Measurements from ENCODE around the gene SYNDIG1.

The SYNDIG1 gene

DNA sequence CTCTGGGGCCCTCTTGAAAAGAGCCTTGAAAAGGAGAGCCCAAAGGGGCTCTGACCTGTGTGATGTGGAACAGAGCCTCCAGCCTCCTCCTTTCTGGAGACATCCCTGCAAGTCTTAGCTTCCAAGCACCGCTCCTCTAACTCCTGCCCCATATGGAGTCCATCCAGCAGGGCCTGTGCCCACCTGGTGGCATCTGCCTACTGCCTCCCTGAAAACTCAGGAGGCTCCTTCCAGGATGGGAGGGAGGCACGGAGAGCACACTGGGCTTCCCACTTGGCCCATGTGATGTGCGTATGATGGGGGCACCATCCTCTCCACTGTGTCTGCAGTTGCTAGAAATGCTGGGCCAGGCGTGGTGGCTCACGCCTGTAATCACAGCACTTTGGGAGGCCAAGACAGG, 98.1 kb downstream of the SYNDIG1 start:
- no peak for DNase-seq (ENCODE audit: low read depth)

DNA sequence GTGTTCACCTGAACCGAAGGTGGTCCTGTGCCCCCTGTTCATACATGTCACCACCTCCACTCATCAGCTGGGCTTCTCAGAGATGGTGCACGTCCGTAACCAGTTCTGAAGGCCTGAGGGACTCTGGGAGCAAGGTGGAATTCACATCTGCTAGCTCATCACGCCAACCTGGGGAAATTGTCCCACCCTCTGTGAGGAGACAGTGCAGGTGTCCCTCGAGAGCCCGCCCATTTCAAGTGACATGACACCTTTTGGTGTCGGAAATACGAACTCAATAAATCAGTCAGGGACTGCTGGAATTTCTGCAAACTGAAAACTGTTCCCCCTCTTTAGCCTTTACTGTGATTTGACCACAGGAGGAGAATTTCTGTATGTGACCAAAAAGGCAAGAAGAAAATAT, 99.4 kb downstream of the SYNDIG1 start:
- DNase-seq (ENCODE audit: low read depth) = no peak

DNA sequence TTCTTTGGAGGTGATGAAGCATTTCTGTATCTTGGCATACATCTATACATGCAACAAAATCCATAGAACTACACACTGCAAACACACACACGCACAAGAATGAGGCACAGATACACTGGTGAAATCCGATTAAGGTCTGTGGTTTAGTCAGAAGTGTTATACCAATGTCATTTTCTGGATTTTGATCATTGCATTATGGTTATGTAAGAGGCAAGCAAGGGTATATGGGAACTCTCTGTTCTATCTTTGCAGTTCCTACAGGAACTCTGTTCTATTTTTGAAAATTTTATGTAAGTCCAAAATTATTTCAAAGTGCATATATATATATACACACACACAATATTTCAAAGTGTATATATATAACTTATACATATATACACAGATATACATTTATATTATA, 101.7 kb downstream of the SYNDIG1 start:
- no peak for DNase-seq (ENCODE audit: low read depth)

DNA sequence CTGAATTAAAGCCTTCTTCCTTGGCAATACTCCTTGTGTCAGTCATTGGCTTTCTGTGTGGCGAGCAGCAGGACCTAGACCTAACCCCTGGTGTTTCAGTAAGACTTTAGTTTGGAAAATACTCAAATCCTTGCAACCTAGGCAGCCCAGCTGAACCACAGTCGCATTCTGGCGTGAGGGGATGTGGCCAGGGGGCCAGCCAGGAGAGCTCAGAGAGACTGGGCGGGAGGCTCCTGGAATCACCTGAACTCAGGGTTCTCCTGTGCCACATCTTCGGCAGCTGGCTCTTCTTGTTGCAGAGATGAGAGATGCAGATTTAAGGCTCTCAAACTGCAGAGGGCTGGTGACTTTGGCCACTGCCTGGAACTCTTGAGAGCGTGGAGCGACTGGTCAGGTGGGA, 102.7 kb downstream of the SYNDIG1 start:
- DNase-seq (ENCODE audit: low read depth) = no peak

DNA sequence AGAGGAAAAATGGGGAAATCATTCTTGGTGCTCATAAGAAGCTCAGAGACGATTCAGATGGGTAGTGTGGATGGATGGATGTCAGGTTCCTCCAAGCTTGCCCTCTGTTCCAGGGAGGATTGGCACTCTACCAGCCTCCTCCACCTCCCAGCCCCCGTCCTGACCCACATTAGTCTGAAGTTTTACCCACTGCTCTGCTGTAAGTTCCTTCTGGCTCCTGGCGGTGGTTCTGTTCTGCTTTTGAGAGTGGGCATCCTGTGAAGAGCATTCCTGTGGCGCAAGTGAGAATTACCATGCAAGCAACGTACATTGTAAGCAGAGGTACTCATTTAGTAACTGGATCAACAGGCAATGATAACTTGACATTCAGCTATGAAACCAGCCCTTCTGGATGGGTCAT, 103.4 kb downstream of the SYNDIG1 start:
- no peak for DNase-seq (ENCODE audit: low read depth)

DNA sequence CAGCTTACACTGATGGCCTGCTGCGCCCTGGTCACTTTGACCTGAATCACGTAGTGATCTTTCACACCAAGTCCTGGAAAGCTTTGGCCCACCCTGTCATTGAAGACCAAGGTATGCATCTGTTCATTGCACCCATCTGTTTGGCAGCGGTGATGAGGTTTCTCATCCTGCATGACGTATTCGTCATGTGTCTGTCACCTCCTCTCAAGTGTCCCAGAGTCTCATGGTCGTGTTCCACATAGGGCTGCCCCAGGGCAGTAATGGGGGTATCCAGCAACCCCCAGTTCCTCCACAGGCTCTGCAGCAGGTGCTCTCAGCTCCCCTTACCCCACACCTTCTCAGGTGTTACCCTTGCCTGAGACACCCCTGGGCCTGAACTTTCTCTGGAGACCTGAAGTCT, 104.1 kb downstream of the SYNDIG1 start:
- no peak for DNase-seq (ENCODE audit: low read depth)

DNA sequence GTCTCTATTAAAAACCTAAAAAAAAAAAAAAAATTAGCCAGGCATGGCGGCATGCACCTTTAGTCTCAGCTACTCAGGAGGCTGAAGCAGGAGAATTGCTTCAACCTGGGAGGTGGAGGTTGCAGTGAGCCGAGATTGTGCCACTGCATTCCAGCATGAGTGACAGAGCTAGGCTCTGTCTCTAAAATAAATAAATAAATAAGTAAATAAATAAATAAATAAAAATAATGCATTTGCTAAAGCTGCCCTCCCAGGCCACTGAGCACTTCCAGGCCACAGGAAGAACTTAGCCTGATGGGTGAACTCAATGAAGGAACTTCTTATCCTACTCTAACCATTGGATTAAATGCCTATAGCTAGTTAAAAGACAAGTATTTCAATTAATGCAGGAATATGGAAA, 104.9 kb downstream of the SYNDIG1 start:
- no peak for DNase-seq (ENCODE audit: low read depth)

DNA sequence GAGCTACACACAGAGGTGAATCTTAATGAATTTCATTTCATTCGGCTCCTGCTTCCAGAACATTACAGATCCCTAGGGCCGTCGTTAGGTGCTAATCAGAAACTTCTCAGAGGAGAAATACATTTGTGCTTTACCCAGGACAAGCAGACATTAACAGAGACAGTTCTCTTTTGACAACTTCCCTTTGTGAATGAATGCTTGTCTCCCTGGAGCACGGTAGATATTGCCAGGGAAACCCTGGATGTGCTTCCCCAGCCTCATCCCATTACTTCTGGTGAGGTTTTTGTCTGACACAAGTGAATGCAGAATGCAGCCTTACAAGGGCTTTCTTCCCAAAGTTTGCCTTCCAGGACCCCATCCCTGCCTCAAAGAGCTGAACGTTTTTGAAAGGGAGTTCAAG, 105.4 kb downstream of the SYNDIG1 start:
- DNase-seq (ENCODE audit: low read depth) = no peak

DNA sequence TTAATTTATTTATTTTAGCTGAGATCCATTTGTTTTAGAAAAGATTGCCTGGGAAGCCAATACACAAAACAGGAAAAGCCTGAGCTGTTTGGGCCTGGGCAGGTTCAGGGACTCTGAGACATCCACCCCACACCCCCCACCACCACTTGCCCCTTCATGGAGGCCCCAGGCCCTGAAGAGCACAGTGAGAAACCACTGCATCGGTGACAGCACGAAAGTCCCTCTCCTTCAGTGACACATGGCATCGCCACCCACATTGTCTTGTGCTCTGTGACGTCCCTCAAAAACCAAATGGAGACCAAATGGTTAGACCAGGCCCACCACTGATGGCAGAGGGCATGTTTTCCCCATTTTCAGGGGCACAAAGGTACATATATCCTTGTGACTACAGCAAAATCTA, 106.4 kb downstream of the SYNDIG1 start:
- DNase-seq (ENCODE audit: low read depth) = no peak

DNA sequence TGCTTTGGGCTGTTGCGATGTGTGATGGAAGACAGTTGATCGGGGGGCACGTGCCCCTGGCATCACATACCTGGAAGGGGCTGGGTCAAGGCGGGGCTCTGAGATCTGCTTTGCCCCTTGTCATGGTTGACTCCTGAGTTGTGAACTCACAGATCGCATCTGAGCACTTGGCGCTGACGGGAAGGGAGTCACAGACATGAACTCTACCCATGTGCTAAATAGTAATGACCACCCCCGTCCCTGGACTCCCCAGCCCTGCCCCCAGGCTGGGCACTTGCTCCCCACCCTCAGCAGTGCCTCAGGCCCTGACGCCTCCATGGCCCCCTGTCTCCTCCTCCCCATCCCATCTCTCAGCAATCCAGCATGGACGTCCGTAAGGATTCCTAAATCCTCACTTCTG, 107.0 kb downstream of the SYNDIG1 start:
- no peak for DNase-seq (ENCODE audit: low read depth)

DNA sequence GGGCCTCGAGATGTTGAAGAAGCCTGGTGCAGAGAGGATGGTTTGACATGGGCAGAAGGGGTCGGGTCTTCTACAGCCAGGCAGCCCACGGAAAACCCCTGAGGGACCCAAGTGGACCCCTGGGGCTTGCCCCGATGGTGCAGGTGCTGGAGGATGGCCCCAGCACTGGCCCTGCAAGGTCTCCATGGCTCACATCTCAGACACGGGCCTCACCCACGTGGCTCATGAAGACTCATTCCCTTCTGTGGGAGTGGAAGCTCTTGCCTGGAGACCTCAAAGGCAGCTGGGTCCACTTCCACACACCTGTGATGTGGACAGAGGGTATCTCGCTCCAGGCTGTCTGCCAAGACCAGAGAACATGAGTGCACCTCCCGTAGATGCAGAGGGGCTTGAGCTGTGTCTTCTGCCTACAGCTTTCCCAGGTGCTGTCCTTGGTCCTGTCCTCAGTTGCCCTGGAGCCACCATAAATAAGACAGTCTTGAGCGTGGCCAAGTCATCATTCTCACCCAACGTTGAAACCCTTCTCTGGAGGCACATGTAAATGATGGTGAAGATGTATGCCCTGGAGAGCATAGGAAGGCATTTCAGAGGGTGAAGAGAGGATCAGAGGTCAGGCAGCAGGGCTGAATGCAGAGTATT, 108.0 kb downstream of the SYNDIG1 start:
- DNase-seq (ENCODE audit: low read depth) = no peak

DNA sequence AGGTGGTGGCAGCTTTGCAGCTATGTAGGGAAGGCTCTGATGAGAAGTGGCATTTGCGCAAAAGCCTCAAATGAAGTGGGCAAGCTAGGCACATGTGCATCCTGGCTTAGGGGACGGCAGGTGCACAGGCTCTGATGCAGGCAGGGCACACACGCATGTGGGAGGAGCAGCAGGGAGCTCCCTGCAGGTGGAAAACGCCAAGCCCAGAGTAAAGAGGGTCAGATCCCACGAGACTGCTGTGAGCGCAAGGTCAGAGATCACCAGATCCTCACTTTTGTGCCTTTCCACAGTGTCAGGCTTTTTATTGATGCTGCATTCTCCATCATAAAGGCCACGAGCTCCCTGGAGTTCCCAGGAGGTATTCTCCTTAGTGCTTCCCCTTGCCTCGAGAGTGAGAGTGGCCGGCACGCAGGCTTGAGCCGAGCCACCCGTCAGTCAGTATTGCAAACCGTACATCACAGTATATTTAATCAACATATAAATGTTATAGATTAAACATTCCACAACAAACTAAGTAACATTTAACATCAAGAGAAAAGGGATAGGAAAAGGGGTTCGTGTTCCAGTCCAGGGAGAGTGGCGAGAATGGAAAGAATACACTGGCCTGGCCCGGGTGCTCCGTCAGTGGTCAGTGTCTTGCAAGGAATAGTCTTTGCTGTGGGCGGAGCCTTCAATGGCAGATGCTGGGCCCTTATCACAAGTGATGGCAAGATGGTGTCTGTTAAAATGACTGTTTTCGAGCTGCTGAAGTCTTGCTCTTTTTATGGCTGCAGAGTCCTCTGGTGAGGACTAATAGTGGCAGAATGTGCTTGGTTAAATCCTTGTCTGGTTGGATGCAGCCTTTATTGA, 109.4 kb downstream of the SYNDIG1 start:
- DNase-seq (ENCODE audit: low read depth) = no peak

DNA sequence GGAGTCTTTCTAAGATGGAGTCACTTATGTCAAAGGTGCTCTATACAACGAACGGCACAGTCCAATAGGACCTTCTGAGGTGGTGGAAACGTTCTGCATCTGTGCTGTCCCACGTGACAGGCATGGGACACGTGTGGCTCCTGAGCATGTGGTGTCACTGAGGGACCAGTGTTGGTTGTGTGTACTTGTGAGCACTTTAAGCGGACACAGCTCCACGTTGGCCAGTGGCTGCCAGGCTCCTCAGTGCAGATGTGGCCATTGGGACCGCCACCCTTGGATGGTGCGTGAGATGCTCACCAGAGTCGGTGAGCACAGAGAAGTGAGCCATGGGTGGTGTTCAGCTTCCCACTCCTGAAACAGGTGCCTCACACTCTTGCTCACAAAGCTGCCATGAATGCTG, 110.0 kb downstream of the SYNDIG1 start:
- DNase-seq (ENCODE audit: low read depth) = no peak

DNA sequence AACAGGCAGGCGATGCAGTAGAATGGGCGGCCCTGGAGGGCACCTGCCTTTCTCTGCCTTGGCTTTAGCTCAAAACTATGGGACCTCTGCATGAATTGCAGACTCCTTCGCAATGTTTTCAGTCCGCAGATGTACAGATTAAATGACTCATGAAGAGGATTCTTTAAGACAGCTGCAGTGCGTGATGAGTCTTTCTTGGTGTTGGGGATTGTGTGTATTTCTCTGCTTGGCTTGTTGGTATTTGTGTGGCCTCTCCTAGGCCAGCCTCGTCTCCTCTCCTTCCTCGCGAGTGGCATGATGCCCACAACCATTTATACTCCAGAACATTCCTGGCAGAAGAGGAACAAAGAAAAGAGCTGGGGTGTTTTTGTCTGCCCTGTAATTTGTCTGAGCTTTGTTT, 110.6 kb downstream of the SYNDIG1 start:
- DNase-seq (ENCODE audit: low read depth) = no peak

DNA sequence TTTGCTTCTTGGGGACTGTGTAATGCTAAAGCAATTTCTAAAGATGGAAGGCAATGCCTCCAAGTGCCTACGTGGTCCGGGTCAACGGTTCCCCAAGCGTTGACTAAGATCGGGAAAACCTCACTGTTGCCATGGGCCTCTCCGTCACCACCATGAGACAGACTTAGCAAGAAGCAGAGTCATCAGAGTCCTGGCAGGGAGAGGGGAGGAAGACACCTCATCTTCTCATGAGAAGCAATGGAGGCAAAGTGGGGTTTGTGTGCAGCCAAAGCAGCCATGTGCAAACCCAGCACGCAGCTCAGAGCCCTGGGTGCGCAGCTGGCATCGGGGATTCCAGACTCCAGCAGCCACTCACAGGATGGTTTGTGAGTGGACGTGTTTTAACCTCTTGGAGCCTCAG, 111.4 kb downstream of the SYNDIG1 start:
- no peak for DNase-seq (ENCODE audit: low read depth)

DNA sequence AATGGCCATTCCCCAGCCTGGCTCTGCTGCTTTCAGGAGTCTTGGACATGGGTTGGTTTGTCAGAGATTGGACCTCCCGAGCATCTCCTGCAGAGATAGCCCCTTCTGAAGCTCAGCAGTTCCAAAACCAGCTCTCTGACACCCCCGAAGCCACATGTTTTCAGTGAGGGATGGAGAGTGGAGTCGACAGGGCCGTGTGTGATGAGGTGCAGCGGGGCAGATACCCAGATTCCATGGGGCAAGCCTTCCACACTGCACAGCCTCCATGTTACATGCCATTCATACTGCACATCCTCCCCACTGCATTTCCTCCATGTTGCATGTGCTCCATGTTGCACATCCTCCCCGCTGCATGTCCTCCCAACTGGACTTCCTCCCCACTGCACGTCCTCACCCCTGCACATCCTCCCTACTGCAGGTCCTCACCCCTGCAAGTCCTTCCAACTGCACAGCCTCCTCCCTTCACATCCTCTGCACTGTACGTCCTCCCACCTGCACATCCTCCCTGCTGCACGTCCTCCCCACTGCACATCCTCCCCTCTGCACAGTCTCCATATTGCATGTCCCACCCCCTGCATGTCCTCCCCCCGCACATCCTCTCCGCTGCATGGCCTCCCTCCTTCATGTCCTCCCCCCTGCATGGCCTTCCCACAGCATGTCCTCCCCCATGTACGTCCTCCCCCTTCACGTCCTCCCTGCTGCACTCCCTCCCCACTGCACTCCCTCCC, 112.2 kb downstream of the SYNDIG1 start:
- DNase-seq (ENCODE audit: low read depth) = no peak

DNA sequence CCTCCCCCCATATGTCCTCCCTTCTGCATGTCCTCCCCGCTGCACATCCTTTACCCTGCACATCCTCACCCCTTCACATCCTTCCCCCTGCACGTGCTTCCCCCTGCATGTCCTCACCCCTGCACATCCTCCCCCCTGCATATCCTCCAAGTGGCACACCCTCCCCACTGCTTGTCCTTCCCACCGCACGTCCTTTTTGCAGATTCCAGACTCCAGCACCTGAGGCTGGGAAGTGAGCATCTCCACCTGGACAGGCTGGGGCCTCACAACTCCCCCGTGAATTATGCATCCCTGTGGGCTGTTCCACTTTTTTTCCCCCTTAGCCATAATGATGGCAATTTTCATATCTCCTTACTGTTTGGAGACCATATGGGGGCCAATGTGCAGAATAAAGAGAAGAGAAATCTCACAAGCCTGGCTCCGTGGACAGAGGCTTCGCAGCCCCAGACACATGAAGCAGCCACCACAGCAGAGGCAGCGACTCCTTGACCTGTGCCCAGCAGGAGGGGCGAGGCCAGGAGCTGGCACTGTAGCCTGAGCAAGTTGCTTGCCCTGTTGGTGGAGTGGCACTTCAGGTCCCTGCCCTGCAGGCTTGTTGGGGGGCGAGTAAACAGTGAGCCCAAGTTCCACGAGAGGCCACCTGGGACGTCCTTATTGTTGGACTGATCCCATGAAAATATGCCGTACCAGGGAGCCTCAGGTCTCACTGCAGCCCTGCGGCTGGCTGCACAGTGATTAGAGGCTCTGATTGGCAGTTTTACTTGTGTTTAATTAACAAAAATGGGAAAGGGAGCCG, 113.1 kb downstream of the SYNDIG1 start:
- DNase-seq (ENCODE audit: low read depth) = no peak

DNA sequence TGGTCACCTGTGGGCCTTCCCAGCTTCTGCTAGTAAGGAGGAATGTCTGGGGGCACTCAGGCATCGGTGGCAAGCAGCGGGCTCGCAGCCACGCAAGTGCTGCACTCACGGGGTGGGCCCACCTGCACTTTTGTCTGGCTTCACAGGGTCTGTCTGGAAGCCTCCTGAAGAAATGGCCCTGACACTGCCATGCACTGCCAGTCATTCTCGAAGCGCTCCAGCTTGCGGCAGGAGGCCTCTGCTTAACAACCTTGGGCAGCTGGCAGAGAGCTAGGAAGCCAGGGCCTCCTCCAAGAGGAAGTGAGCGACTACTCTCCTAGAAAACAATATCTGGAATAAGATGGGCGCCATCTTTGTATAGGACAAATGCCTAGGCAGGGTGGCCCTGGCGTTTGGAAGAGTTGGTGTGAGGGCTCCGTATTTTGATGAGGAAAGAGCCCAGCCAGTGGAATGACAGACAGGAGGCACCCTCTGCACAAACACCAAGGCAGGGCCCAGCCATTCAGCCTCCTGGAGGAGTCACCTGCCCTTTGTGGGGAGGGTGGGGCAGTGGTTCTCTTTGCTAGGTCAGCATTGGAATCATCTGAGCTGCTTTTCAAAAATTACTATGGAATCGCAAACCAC, 113.9 kb downstream of the SYNDIG1 start:
- DNase-seq (ENCODE audit: low read depth) = no peak

DNA sequence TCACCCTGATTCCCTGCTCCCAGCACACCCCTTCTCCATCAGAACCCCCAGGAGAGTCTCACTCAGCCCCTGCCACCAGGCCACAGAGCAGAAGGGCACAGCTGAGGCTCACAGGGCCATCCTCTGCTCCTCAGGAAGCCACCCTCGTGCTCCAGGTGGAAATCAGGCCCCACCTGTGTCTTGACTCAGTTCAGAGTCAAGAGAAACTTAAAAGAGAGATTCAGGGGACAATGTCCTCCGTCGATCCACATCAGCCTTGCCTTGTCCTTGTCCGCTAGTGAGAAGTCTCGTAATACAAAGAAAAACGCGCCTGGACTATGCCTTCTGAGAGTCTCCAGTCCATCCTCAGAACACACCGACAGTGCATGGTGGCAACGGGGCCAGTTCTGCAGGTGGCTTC, 114.6 kb downstream of the SYNDIG1 start:
- no peak for DNase-seq (ENCODE audit: low read depth)

DNA sequence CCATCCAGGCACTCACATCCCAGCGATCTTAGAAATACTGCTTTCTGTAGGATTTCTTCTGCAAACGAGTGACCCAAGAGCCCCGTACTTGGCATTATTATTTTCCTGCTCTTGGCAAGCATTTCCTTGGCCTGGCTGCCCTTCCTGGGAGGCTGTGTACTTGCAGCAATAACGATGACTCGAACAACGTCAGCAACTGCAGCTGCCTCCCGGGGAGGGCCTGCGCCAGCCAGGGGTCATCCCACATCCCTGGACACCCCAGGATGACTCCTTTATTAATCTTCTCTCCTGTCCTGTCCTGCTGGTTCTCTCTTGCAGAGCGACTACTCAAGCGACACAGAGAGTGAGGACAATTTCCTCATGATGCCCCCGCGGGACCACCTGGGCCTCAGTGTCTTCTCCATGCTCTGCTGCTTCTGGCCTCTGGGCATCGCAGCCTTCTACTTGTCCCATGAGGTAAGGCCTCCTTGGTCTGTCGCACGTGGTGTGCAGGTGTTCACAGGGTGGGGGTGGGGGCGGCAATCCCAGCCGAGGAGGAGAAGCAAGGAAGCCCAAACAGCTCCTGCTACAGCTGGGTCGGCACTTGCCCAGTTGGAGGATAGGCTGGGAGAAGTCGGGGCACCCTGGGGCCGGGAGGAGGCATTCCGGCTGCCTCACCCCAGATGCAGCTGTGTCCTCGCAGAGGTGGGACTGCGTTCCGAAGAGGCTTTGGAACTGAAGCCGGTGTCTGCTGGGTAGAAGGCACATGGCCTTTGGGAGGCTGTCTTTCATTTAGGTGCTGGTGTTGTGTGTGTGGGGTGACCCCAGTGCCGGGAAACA, 115.3 kb downstream of the SYNDIG1 start:
- peak; percentile 2 for DNase-seq (ENCODE audit: low read depth)

All from amniotic epithelial cell (primary cell).